ENCODE measurements around the gene ENAH.

Gene ENAH

GRCh38 chr1:225539575-225539974 is 113.3 kb downstream of the ENAH start:
- TF ChIP-seq ZBTB7A (IDR thresholded peaks at IDR 0.05; ENCODE audit: low read depth): no peak
- TF ChIP-seq CREB1 (IDR thresholded peaks at IDR 0.05; ENCODE audit: low read depth): no peak
- no peak for TF ChIP-seq EP300 (IDR thresholded peaks at IDR 0.05; ENCODE audit: borderline replicate concordance)
- no peak for TF ChIP-seq USF1 (IDR thresholded peaks at IDR 0.05)
- no peak for TF ChIP-seq EGR1 (IDR thresholded peaks at IDR 0.05)
- no peak for TF ChIP-seq TAF1 (IDR thresholded peaks at IDR 0.05; ENCODE audit: low read depth)
- TF ChIP-seq YY1 (IDR thresholded peaks at IDR 0.05; ENCODE audit: low read depth): no peak
- no peak for TF ChIP-seq REST (IDR thresholded peaks at IDR 0.05; ENCODE audit: low read depth)

GRCh38 chr1:225539069-225539468 is 113.9 kb downstream of the ENAH start:
- TF ChIP-seq EP300 (IDR thresholded peaks at IDR 0.05; ENCODE audit: borderline replicate concordance) (no peak), EGR1 (IDR thresholded peaks at IDR 0.05) (no peak), TAF1 (IDR thresholded peaks at IDR 0.05; ENCODE audit: low read depth) (no peak), RAD21 (IDR thresholded peaks at IDR 0.05; ENCODE audit: low read depth) (no peak), MAX (IDR thresholded peaks at IDR 0.05) (no peak), USF1 (IDR thresholded peaks at IDR 0.05) (no peak), REST (IDR thresholded peaks at IDR 0.05; ENCODE audit: low read depth) (no peak), TEAD4 (IDR thresholded peaks at IDR 0.05) (no peak), NFIC (IDR thresholded peaks at IDR 0.05) (no peak), CREB1 (IDR thresholded peaks at IDR 0.05; ENCODE audit: low read depth) (no peak), YY1 (IDR thresholded peaks at IDR 0.05; ENCODE audit: low read depth) (no peak), ZBTB7A (IDR thresholded peaks at IDR 0.05; ENCODE audit: low read depth) (no peak), FOXM1 (IDR thresholded peaks at IDR 0.05; ENCODE audit: borderline replicate concordance, low read depth) (no peak), CEBPB (IDR thresholded peaks at IDR 0.05) (no peak), TCF12 (IDR thresholded peaks at IDR 0.05; ENCODE audit: low read depth) (no peak)

- TF ChIP-seq MAX (IDR thresholded peaks at IDR 0.05) (no peak), YY1 (IDR thresholded peaks at IDR 0.05; ENCODE audit: low read depth) (no peak), EP300 (IDR thresholded peaks at IDR 0.05; ENCODE audit: borderline replicate concordance) (no peak), TEAD4 (IDR thresholded peaks at IDR 0.05) (no peak), RAD21 (IDR thresholded peaks at IDR 0.05; ENCODE audit: low read depth) (no peak)
Measured at GRCh38 chr1:225537554-225538251, 115.2 kb downstream of the ENAH start.

- TF ChIP-seq YY1 (IDR thresholded peaks at IDR 0.05; ENCODE audit: low read depth) (no peak), EGR1 (IDR thresholded peaks at IDR 0.05) (no peak), NFIC (IDR thresholded peaks at IDR 0.05) (no peak), REST (IDR thresholded peaks at IDR 0.05; ENCODE audit: low read depth) (no peak), MAX (IDR thresholded peaks at IDR 0.05) (no peak), RAD21 (IDR thresholded peaks at IDR 0.05; ENCODE audit: low read depth) (no peak), ZBTB7A (IDR thresholded peaks at IDR 0.05; ENCODE audit: low read depth) (no peak), CEBPB (IDR thresholded peaks at IDR 0.05) (no peak), TAF1 (IDR thresholded peaks at IDR 0.05; ENCODE audit: low read depth) (no peak), FOXM1 (IDR thresholded peaks at IDR 0.05; ENCODE audit: borderline replicate concordance, low read depth) (no peak), EP300 (IDR thresholded peaks at IDR 0.05; ENCODE audit: borderline replicate concordance) (no peak), TEAD4 (IDR thresholded peaks at IDR 0.05) (no peak), CREB1 (IDR thresholded peaks at IDR 0.05; ENCODE audit: low read depth) (no peak), TCF12 (IDR thresholded peaks at IDR 0.05; ENCODE audit: low read depth) (no peak), USF1 (IDR thresholded peaks at IDR 0.05) (no peak)
Measured at GRCh38 chr1:225535280-225535679, 117.6 kb downstream of the ENAH start.

All from Ishikawa (cell line).